GM12874 (cell line): Measurements from ENCODE around the gene ARHGAP24.

Experiments
- CTCF ChIP-seq: IDR thresholded peaks from 2 replicates; pipeline ENCODE4 v1.5.1; 2011; ENCODE audit warnings: low read depth, mild to moderate bottlenecking, control low read depth, low read length, moderate library complexity; ENCODE audit not compliant: insufficient read depth

ARHGAP24 gene

GRCh38 chr4:85783483-85783882 lies 308.5 kb downstream of the ARHGAP24 start:
- TF ChIP-seq CTCF = no peak

- TF ChIP-seq CTCF = no peak
These were observed 308.9 kb downstream of the ARHGAP24 start for GRCh38 chr4:85783900-85784299.

GRCh38 chr4:85784348-85784747 lies 309.4 kb downstream of the ARHGAP24 start:
- TF ChIP-seq CTCF = no peak

- TF ChIP-seq CTCF = no peak
These were observed 310.0 kb downstream of the ARHGAP24 start for GRCh38 chr4:85784947-85785346.

- no peak for TF ChIP-seq CTCF
These were observed 312.2 kb downstream of the ARHGAP24 start for GRCh38 chr4:85787133-85787532.

GRCh38 chr4:85788604-85789003 lies 313.7 kb downstream of the ARHGAP24 start:
- no peak for TF ChIP-seq CTCF

GRCh38 chr4:85789241-85789640 lies 314.3 kb downstream of the ARHGAP24 start:
- no peak for TF ChIP-seq CTCF

GRCh38 chr4:85790582-85790981 lies 315.6 kb downstream of the ARHGAP24 start:
- no peak for TF ChIP-seq CTCF
